Heart left ventricle (tissue), 16 donors: ENCODE results near the gene BDH1. TPM values are rescaled to one million over a fixed set of nuclear protein-coding genes. Genes with fewer than 3 reads are reported as not detected.

Experiments used
- ATAC-seq, 4 donors: fragments of 200-7000 bp; cut with Tn5 transposase; one replicate each; pipeline ENCODE4 v1.9.1; 2020 to 2022; ENCODE audit warnings: moderate library complexity in 4 of 4, mild to moderate bottlenecking in 3 of 4, moderate number of reproducible peaks in 1 of 4
- DNase-seq, 5 donors: peaks; one replicate each; pipeline ENCODE4 v3.0.0-alpha.2; 2020
- H3K27ac ChIP-seq, 12 donors: fragments of 200-600 bp; sonication (generic) in 4 of 12; one replicate each; pipeline versions ENCODE4 v1.5.0 to v1.8.0; 2016 to 2022; ENCODE audit warnings: mild to moderate bottlenecking in 2 of 12
- H3K27me3 ChIP-seq, 9 donors: fragments of 200-600 bp; sonication (generic) in 2 of 9; one replicate each; pipeline versions ENCODE4 v1.5.1 to v1.8.0; 2016 to 2022; ENCODE audit warnings: mild to moderate bottlenecking in 3 of 9
- H3K36me3 ChIP-seq, 9 donors: fragments of 200-600 bp; sonication (generic) in 2 of 9; one replicate each; pipeline versions ENCODE4 v1.5.0 to v1.8.0; 2018 to 2022; ENCODE audit warnings: mild to moderate bottlenecking in 2 of 9
- H3K4me1 ChIP-seq, 12 donors: fragments of 200-600 bp; sonication (generic) in 4 of 12; one replicate each; pipeline versions ENCODE4 v1.5.0 to v1.8.0; 2016 to 2022; ENCODE audit warnings: mild to moderate bottlenecking in 3 of 12
- H3K4me3 ChIP-seq, 12 donors: fragments of 200-600 bp; sonication (generic) in 4 of 12; one replicate each; pipeline versions ENCODE4 v1.5.0 to v1.8.0; 2017 to 2022; ENCODE audit warnings: mild to moderate bottlenecking in 9 of 12, moderate library complexity in 4 of 12
- H3K9me3 ChIP-seq, 12 donors: fragments of 200-600 bp; sonication (generic) in 4 of 12; one replicate each; pipeline versions ENCODE4 v1.5.0 to v1.8.0; 2016 to 2022; ENCODE audit warnings: mild to moderate bottlenecking in 1 of 12
- CTCF ChIP-seq, 12 donors: fragments of 200-600 bp; sonication (generic) in 4 of 12; IDR thresholded peaks; one replicate each; pipeline versions ENCODE4 v1.5.0 to v1.8.0; 2018 to 2022; ENCODE audit warnings: antibody characterized with exemption in 12 of 12, mild to moderate bottlenecking in 5 of 12
- POLR2A ChIP-seq, 2 donors: fragments of 450-650 bp; IDR thresholded peaks; one replicate each; pipeline ENCODE4 v1.6.1; 2017; ENCODE audit warnings: antibody characterized with exemption in 2 of 2, mild to moderate bottlenecking in 2 of 2, moderate library complexity in 2 of 2
- WGBS, 4 donors: extraction: QIAGEN DNeasy Blood & Tissue Kit in 2 of 4; methylation state at CpG; one replicate each; pipeline versions ENCODE4 v1.1.5 to v1.1.7; 2013 to 2018; 5-methylcytosine and 5-hydroxymethylcytosine counted together
- intact Hi-C, 10 donors: fragments of 100-400 bp; cut with DNase I; formaldehyde crosslinking; loops; one replicate each; pipeline versions ENCODE4 v1.11.1 to v1.14.2; 2022
- polyA plus RNA-seq, 2 donors: library from polyadenylated mRNA; stranded (reverse); fragments of 200-250 nt; gene quantifications; one replicate each; pipeline ENCODE4 v1.2.3, GENCODE V29; 2013
- total RNA-seq, 9 donors: library from RNA; depleted of rRNA in 2 of 9; stranded (reverse); fragments of >200 nt in 2 of 9; fragmentation: NEBNext Ultra II Directional in 3 of 9; extraction: Animal tissue kit (Norgen Biotek cat#: 25700) in 3 of 9; gene quantifications; one replicate each; pipeline versions ENCODE4 v1.1.0 to v1.2.4, GENCODE V29; 2016 to 2023
- donor health status: ischemic (EF 13 %, LVEDD 7.1; RV severe dilation, severe dysfunction).
- donor health status: healthy with polysubstance abuse.
- donor health status: DM: no; HTN: yes; CAD: no.
- donor health status: DM: no; HTN: no; CAD: no.
- donor health status: ischemic (EF 25% LVEDD 6.9; RV normal size, moderate dysfunction).
- donor health status: ischemic (EF 25% LVEDD 5.7; RV mildly dilated, moderate dysfunction).
- donor health status: healthy.
- donor health status: DM: yes; HTN: yes; CAD: no.
- donor health status: ischemic (EF 35%, LVEDD 5.7; RV mildly dilated, moderate dysfunction).
- donor health status: nonischemic (EF 11% LVEDD 7.7; RV severe dilation, severe dysfunction).
- donor health status: DM: yes; HTN: yes; CAD: no.
- donor health status: PGD.
- donor health status: ischemic (EF 29% LVEDD 5.4; RV normal size, mild dysfunction).
- donor health status: nonischemic (EF 23%, LVEDD 6.1; RV moderate dilation, normal function).

The BDH1 gene
- total and polyA plus RNA-seq, 11 donors, result 19.5 to 114 (median 72.3) TPM

GRCh38 chr3:197521277-197522182 is 34.2 kb downstream of the BDH1 start:
- Histone ChIP-seq H3K9me3 (no peaks in the 10 kb centered on the region), H3K36me3 (peaks cover 0 to 5% (median 0%) of the 10 kb centered on the region in 9 donors), H3K4me3 (no peak overlapping the region), H3K4me1 (peaks cover 0 to 5% (median 0%) of the 10 kb centered on the region in 12 donors), H3K27ac (no peak overlapping the region), H3K27me3 (no peaks in the 10 kb centered on the region)
- WGBS, 4 donors, result 86 to 90% (median 88%) methylated on average over 18 of the region's 18 CpGs
- intact Hi-C loops, result no loop called here
- no peak for ATAC-seq
- DNase-seq, result peak in 1 of 5 donors; percentile 10
- TF ChIP-seq POLR2A (IDR thresholded peaks at IDR 0.05) (no peak), CTCF (IDR thresholded peaks at IDR 0.05) (no peak)

- peak in 1 of 5 donors; percentile 9 for DNase-seq
- TF ChIP-seq CTCF (IDR thresholded peaks at IDR 0.05) (no peak), POLR2A (IDR thresholded peaks at IDR 0.05) (no peak)
- Histone ChIP-seq H3K4me3 (no peak overlapping the region), H3K27me3 (no peaks in the 10 kb centered on the region), H3K4me1 (peaks cover 0 to 6% (median 0%) of the 10 kb centered on the region in 12 donors), H3K27ac (no peak overlapping the region), H3K9me3 (no peaks in the 10 kb centered on the region), H3K36me3 (peaks cover 0 to 5% (median 0%) of the 10 kb centered on the region in 9 donors)
- peak in 2 of 4 donors; percentile 36 to 37 for ATAC-seq
- 63 to 75% (median 73%) methylated on average over 30 to 31 of the region's 31 CpGs for WGBS, 4 donors
- intact Hi-C loops, result no loop called here
Measured at GRCh38 chr3:197520311-197521276, 35.2 kb downstream of the BDH1 start.

GRCh38 chr3:197519801-197520211 is 36.0 kb downstream of the BDH1 start:
- no peak for DNase-seq
- H3K4me3 ChIP-seq, result no peak overlapping the region
- H3K9me3 ChIP-seq, result no peaks in the 10 kb centered on the region
- peaks cover 0 to 6% (median 0%) of the 10 kb centered on the region in 12 donors for H3K4me1 ChIP-seq
- intact Hi-C loops, result loop anchor here in 2 of 10 donors (10.0 kb wide), 2 partner anchors 295 to 515 kb away; no protein-coding TSS in a partner anchor
- H3K27ac ChIP-seq, result no peak overlapping the region
- no peaks in the 10 kb centered on the region for H3K27me3 ChIP-seq
- ATAC-seq, result no peak
- H3K36me3 ChIP-seq, result peaks cover 0 to 6% (median 0%) of the 10 kb centered on the region in 9 donors
- WGBS, 4 donors, result 85 to 92% (median 88%) methylated on average over 10 to 18 of the region's 18 CpGs
- TF ChIP-seq CTCF (IDR thresholded peaks at IDR 0.05), result no peak
- TF ChIP-seq POLR2A (IDR thresholded peaks at IDR 0.05), result no peak
